ENCODE measurements around the gene ATF7IP2.

ATF7IP2 gene

DNA sequence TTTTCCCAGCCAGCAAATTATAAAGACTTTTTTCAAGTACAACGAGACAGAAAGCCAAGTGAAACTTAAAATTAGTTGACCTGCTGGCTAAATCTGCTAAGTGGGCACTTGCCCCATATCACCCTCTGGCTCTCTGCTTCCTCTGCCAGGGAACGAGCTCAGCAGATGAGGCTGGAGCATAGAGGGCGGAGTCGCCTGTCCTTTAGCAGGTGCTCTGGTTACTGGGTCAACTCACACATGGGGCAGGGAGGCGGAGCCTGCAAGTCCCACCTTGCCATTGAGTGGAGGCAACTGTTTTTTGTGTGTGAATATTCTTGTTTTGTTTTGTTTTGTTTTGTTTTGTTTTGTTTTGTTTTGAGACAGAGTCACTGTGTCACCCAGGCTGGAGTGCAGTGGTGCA is 132.0 kb downstream of the ATF7IP2 start:
- no peak for DNase-seq

DNA sequence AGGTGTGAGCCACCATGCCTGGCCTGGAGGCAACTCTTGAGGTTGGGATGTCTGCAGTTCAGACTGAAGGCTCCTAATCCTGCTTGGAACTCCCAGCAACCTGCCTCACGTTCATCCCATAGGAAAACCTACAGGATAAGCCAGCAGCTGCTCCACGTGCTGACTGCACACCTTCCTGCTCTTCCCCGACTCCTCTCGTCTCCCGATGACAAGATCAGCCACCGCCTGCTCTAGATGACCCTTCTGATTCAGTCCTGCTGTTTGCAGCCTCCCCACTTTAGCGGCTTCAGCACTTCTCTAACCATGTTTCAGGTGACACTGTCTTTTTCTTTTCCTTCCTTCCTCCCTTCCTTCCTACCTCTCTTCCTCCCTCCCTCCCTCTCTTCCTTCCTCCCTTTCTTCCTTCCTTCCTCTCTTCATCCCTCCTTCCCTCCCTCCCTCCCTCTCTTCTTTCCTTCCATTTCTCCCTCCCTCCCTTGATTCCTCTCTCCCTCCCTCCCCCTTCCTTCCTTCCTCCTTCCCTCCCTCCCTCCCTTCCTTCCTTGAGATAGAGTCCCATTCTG is 132.7 kb downstream of the ATF7IP2 start:
- DNase-seq: no peak

DNA sequence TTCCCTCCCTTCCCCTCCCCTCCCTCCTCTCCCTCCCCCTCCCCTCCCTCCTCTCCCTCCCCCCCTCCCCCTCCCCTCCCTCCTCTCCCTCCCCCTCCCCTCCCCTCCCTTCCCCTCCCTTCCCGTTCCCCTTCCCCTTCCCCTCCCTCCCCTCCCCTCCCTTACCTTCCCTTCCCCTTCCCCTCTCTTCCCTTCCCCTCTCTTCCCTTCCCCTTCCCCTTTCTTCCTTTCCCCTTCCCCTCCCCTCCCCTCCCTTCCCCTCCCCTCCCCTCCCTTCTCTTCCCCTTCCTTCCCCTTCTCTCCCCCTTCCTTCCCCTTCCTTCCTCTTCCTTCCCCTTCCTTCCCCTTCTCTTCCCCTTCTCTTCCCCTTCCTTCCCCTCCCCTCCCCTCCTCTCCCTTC is 133.4 kb downstream of the ATF7IP2 start:
- no peak for DNase-seq

DNA sequence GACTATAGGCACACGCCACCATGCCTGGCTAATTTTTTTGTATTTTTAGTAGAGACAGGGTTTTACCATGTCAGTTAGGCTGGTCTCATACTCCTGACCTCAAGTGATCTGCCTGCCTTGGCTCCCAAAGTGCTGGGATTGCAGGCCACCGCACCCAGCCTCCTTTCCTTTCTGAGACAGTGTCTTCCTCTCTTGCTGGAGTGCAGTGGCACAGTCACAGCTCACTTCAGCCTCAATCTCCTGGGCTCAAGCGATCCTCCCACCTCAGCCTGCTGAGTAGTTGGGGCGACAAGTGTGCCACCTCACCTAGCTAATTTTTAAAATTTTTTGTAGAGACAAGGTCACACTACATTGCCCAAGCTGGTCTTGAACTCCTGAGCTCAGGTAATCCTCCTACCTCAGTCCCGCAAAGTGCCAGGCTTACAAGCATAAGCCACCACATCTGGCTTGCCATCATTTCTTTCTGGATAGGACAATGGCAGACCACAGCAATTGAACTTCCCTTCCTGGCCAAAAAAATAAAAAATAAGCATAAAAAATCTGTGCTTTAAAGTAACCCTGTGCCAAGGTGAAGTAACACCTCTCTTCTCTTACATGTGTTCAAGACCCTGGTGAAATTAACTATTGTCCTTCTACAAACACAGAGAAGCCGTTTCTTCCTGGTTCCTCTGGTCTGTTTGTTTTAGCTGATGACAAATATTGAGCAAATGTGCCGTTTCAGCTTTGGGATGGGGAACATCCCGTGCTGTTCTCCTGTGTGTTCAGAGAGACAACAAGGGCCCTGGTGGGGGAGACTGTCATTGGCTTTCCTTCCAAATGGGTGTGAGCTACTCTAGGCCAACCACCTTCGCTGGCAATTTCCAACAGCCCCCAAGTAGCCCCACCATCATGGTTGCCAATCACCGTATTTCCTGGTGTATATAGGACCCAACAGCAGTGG is 134.3 kb downstream of the ATF7IP2 start:
- no peak for DNase-seq

DNA sequence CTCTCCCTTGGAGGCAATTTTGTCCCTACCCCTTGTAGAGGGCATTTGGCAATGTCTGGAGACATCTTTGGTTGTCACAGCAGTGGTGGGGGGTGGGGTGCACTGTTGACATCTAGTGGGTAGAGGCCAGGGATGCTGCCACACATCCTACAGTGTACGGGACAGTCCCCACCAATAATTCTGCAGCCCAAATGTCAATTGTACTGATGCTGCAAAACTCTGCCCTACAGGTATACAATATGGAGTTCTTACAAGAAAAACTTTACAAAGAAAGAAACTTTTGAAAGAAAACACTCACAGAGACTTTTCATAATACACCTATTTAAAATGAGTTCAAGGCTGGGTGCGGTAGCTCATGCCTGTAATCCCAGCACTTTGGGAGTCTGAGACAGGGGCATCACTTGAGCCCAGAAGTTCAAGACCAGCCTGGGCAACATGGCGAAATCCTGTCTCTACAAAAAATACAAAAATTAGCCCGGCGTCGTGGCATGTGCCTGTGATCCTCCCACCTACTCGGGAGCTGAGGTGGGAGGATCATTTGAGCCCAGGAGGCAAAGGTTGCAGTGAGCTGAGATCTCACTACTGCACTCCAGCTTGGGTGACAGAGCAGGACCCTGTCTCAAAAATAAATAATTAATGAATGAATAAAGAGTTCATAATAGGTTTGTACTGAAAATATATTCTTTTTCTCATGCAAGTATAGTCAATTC is 135.2 kb downstream of the ATF7IP2 start:
- DNase-seq: no peak

DNA sequence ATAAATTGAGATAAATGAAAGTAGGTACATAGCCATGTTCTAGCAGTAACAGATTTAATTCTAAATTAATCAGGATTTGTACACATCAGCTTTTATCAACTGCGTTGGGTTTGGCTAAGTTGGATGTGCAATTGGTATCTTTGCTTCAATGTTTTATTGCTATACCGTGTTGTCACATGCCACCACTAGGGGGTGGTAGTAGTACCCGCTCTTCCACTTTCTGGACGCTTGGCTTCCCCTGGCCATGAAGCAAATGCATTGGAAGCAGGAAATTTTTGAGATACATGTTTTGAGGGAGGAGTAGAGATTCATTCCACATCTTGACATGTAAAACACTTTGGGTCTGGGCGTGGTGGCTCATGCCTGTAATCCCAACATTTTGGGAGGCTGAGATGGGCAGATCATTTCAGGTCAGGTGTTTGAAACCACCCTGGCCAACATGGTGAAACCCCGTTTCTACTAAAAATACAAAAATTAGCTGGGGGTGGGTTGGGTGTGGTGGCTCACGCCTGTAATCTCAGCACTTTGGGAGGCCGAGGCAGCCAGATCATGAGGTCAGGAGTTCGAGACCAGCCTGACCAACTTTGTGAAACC is 135.9 kb downstream of the ATF7IP2 start:
- peak; percentile 61 for DNase-seq

DNA sequence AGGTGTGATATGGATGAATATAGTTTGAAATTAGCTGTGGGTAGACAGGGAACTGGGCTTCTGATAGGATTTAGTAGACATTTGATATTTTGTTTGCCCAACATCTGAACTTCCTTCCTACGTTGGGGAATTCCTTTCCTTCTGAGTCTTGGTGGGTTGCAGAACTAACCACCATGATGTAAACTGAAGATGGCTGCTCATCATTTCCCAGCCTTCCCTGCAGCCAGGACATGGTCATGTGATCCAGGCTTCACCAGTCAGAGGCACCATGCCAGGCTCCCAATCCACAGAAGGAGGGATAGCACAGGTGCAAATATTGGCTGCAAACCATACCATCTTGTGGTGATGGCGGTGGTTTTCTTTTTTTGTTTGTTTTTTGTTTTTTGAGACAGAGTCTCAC is 137.1 kb downstream of the ATF7IP2 start:
- no peak for DNase-seq

DNA sequence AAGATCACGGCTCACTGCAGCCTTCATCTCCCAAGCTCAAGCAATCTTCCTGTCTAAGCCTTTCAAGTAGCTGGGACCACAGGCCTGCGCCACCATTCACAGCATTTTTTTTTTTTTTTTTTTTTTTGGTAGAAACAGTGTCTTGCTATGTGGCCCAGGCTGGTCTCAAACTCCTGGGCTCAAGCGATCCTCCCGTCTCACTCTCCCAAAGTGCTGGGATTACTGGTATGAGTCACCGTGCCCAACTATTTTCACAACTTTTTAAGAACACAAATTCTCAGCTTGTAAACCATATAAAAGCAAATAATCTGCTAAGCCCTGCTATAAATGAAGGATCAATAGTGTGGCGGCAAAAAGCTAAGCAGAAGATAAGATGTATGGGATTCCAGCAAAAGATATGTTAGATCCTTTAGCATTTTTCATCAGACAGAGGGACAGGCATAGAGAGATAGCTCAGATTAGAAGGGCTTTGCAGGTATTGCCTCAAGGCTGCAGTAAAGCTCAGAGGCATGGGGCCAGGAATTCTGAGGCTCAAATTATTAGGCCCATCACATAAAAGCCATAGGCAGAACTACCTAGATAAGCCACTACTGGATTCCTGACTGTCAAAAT is 139.5 kb downstream of the ATF7IP2 start:
- no peak for DNase-seq

DNA sequence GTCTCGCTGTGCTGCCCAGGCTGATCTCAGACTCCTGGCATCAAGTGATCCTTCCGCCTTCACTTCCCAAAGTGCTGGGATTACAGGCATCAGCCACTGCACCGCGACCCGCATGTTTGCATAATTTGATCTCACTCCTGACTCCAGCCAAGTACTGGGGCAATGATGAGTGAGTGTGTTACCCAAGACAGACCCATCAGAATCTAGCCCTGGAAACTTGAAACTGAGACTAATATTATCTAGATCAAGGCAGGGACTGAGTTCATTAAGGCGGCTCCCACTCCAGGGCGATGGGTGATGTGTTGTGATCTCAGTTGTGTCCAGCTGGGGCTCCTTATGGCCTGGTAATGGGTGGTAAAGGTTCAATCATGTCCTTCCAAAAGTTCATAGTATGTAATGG is 141.1 kb downstream of the ATF7IP2 start:
- no peak for DNase-seq

DNA sequence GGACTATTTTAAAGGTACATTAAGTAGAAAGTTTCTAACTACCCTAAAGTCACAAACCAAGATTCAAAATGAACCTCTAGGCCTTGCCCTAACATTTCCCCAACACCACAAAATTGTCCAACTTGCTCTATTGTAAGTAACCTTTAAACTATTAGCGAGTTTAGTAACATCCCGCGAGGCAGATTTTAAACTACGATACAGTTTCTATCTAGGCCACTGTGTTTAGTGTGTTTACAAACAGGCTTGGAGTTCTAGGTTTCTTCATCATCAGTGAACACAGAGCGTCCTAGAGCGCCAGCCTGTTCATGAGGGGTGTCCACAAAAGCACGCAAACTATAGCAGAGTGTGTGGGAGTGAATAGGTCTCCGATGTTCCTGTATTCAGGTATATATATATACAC is 142.8 kb downstream of the ATF7IP2 start:
- DNase-seq: no peak

DNA sequence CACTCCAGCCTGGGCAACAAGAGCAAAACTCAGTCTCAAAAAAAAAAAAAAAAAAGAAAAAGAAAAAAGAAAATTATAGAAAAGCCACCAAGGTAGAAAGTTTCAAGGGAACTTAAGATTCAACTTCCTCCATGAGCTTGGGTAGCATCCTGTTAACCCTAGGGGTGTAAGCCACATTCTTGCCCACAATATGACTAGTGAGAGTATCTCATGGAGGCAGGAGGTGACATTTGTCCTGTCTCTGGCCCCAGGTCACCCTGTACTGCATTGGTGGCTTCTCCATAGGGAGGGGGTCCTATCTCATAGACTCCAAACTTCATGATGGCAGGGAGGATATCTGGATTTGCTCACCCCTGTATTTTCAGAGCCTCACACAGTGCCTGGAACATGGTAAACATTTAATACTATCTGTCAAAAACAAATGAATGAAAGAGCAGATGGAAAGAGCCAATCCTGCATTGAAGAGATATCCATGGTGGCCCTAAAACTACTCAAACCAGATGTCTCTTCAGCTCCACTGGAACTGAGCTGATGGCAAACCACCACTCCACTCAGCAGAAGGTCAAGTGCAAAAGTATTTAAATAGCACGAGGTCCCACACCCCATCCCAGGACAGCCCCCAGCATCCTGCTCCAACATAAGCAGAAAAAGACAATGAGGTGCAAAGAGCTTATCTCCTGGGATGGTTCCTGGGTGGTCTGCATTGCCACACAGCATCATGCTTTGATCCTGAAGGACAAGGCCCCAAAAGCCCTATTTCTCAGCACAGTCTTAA is 144.2 kb downstream of the ATF7IP2 start:
- no peak for DNase-seq

DNA sequence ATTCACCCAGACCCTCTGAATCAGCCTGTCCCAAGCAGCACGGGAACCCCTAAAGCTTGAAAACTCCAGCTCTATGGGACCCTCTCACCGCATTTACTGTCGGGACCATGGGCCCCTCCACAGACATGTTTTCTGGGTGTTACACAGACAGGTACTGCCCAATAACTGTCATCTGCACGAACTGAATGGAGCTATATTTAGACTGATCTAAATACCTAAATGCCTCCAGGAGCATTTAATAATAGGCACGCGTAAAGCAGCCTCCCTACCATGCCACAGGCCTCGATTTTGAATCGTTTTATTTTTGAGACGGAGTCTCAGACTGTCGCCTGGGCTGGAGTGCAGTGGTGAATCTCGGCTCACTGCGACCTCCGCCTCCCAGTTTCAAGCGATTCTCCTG is 144.8 kb downstream of the ATF7IP2 start:
- DNase-seq: no peak

DNA sequence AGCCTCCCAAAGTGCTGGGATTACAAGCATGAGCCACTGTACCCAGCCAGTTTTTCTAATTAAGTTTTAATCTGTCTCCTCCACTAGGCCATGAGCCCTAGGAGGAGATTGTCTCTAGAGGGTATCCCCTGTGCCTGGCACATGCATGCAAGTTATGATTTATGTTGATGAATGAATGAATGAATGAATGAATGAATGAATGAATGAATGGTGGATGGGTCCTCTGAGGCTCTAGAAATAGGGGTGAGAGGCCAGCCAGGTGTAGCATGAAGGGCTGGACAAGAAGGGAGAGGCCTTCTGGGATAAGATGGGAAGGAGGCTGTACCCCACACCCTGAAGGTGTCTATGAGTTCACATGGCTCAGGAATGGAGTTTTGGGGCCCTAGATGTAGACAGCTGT is 145.7 kb downstream of the ATF7IP2 start:
- no peak for DNase-seq
